Activated CD4-positive, alpha-beta T cell treated with anti-CD3 and anti-CD28 coated beads, Interleukin-2, amount 50 U/mL, for 1 hour (primary cell): ENCODE results near the gene GLG1.
"Not testable (repeated sequence)": the region's sequence is repeated elsewhere in the genome, so short reads cannot be mapped to it uniquely, and the experiment has no call there.

Experiments used
- DNase-seq: peaks from one replicate; pipeline ENCODE4 v3.0.0-alpha.2; 2020

The GLG1 gene

GRCh38 chr16:74574146-74574545, 32.8 kb downstream of the GLG1 start:
- DNase-seq = no peak

- no peak for DNase-seq
Measured at GRCh38 chr16:74573622-74574021, 33.3 kb downstream of the GLG1 start.

- no peak for DNase-seq
Measured at GRCh38 chr16:74570412-74571301, 36.3 kb downstream of the GLG1 start.

- DNase-seq = no peak
Measured at GRCh38 chr16:74568961-74569631, 37.8 kb downstream of the GLG1 start.

GRCh38 chr16:74567901-74568300, 39.0 kb downstream of the GLG1 start:
- DNase-seq = no peak

GRCh38 chr16:74565378-74565777, 41.5 kb downstream of the GLG1 start:
- no peak for DNase-seq

GRCh38 chr16:74564451-74564984, 42.4 kb downstream of the GLG1 start:
- DNase-seq = no peak

- no peak for DNase-seq
Measured at GRCh38 chr16:74563828-74564263, 43.1 kb downstream of the GLG1 start.

- no peak for DNase-seq
Measured at GRCh38 chr16:74562117-74562516, 44.8 kb downstream of the GLG1 start.

GRCh38 chr16:74561626-74562025, 45.3 kb downstream of the GLG1 start:
- DNase-seq = no peak

- DNase-seq = no peak
Measured at GRCh38 chr16:74560912-74561311, 46.0 kb downstream of the GLG1 start.

- no peak for DNase-seq
Measured at GRCh38 chr16:74558873-74559272, 48.0 kb downstream of the GLG1 start.

GRCh38 chr16:74557275-74557674, 49.6 kb downstream of the GLG1 start:
- DNase-seq = no peak

GRCh38 chr16:74556375-74556922, 50.5 kb downstream of the GLG1 start:
- DNase-seq = no peak

- not testable (repeated sequence) for DNase-seq
Measured at GRCh38 chr16:74552357-74552756, 54.6 kb downstream of the GLG1 start.

- not testable (repeated sequence) for DNase-seq
Measured at GRCh38 chr16:74550227-74551019, 56.5 kb downstream of the GLG1 start.

- DNase-seq = not testable (repeated sequence)
Measured at GRCh38 chr16:74546112-74546511, 60.8 kb downstream of the GLG1 start.

- DNase-seq = not testable (repeated sequence)
Measured at GRCh38 chr16:74542911-74543578, 63.9 kb downstream of the GLG1 start.

- DNase-seq = not testable (repeated sequence)
Measured at GRCh38 chr16:74540663-74541062, 66.3 kb downstream of the GLG1 start.

GRCh38 chr16:74538801-74539200, 68.1 kb downstream of the GLG1 start:
- DNase-seq = not testable (repeated sequence)

- not testable (repeated sequence) for DNase-seq
Measured at GRCh38 chr16:74537746-74538145, 69.2 kb downstream of the GLG1 start.

- DNase-seq = not testable (repeated sequence)
Measured at GRCh38 chr16:74534650-74535049, 72.3 kb downstream of the GLG1 start.
